ENCODE data around the gene DCTPP1.

DNA sequence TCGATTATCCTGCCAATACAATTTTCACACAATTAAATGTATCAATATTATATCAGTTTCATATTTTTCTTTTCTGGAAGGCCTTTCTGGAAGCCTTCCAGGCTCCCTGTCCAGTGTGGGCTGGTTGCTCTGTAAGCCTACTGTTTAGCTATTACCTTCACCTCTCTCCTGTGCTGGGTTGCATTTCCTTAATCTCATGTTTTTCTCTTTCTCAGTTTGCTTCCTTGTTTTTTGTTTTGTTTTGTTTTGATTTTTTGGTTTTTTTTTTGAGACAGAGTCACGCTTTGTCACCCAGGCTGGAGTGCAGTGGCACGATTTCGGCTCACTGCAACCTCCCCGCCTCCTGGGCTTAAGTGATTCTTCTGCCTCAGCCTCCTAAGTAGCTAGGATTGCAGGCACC is 9.0 kb upstream of the DCTPP1 start:
- TF ChIP-seq, protein P1, sequence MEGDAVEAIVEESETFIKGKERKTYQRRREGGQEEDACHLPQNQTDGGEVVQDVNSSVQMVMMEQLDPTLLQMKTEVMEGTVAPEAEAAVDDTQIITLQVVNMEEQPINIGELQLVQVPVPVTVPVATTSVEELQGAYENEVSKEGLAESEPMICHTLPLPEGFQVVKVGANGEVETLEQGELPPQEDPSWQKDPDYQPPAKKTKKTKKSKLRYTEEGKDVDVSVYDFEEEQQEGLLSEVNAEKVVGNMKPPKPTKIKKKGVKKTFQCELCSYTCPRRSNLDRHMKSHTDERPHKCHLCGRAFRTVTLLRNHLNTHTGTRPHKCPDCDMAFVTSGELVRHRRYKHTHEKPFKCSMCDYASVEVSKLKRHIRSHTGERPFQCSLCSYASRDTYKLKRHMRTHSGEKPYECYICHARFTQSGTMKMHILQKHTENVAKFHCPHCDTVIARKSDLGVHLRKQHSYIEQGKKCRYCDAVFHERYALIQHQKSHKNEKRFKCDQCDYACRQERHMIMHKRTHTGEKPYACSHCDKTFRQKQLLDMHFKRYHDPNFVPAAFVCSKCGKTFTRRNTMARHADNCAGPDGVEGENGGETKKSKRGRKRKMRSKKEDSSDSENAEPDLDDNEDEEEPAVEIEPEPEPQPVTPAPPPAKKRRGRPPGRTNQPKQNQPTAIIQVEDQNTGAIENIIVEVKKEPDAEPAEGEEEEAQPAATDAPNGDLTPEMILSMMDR (IDR thresholded peaks at IDR 0.05; ENCODE audit: low read length) = no peak
- no peak for TF ChIP-seq EZH2 (optimal IDR thresholded peaks at IDR 0.05; ENCODE audit: low read depth, low read length)
- TF ChIP-seq EZH2phosphoT487 (IDR thresholded peaks at IDR 0.05; ENCODE audit: low read length) = no peak
